ENCODE results near the gene SLC8A2.

The SLC8A2 gene

DNA sequence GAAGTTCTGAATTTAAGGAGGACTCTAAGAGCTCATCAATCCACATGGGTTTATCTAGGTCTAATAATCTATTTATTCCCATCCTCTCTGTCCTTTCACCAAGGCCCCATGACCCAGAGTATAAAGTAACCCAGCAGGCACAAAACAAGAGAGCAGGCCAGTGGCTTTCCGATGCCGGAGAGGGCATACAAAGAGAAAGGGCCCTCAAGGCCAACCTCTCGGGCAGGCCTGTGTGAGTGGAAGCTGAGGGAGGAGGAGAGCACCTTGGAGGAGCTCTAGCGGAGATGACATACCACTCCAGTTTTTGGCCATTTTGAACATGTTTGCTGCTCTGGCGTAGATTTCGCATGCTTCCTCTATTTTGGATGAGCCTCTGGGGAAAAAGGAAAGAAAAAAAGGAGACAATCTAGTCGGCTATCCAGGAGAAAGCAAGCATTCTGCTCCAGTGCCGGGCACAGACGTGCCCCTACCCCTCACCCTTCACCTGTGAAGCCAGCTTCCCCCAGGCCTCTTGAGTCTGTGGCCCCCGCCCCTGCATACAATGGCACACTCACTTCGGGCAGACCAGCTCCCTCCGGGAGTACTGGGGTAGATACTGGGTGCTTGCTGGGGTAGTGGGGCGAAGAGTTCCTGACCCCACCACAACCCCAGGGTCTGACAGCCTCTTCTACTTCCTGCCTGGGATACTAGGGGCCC lies 31.6 kb upstream of the SLC8A2 start:
- no peak for DNase-seq

GRCh38 chr19:47499863-47500830 lies 28.5 kb upstream of the SLC8A2 start:
- DNase-seq = no peak

DNA sequence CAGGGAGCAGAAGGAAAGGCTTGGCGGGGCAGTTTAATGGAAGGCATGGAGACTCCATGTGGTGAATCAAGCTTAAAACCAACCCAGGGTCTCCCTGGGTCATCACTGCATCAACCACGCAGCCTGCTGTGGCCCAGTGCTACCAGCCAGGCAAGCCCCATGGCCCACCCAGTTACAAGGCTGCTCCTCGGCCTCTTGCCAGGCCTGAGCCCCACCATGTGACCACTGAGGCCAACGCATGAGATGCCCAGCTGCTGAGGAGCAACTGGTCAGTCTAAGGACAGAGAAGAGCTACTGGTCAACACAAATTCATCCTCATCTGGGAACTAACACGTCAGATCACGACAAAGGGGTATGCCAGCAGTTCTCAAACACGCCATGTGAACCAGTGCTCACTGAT lies 27.7 kb upstream of the SLC8A2 start:
- DNase-seq = no peak

GRCh38 chr19:47498561-47498960 lies 26.9 kb upstream of the SLC8A2 start:
- no peak for DNase-seq

DNA sequence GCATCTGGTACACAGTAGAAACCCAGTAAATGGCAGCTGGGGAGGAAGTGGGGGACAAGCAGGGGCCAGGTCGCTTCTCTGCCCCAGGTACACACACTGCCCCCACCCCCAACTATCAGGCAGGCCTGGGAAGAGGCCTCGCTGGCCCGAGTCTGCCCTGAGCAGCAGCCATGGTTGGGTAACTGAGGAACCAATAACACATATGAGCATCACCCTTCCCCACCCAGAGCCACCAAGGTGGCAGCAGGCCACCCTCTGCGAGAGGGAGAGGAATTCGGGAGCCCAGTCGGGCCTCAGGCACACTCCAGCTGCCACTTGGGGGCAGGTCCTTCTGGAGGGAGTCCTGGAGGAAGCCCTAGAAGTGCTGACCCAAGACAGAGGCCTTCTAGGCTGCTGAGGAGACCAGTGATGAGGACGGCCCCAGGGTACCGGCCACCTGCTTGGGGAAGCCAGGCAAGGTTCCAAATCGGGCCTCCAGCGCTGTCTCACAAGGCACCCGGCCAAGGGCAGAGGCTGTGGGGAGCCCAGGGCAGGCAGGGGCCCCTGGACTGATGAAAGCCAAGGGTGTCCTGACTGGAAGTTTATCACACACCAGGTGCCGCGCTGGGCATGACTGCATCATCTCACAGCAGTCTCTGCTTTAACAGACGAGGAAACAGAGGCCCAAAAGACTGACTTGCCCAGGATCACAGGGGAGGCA lies 26.3 kb upstream of the SLC8A2 start:
- DNase-seq = no peak

GRCh38 chr19:47497050-47497766 lies 25.5 kb upstream of the SLC8A2 start:
- no peak for DNase-seq

DNA sequence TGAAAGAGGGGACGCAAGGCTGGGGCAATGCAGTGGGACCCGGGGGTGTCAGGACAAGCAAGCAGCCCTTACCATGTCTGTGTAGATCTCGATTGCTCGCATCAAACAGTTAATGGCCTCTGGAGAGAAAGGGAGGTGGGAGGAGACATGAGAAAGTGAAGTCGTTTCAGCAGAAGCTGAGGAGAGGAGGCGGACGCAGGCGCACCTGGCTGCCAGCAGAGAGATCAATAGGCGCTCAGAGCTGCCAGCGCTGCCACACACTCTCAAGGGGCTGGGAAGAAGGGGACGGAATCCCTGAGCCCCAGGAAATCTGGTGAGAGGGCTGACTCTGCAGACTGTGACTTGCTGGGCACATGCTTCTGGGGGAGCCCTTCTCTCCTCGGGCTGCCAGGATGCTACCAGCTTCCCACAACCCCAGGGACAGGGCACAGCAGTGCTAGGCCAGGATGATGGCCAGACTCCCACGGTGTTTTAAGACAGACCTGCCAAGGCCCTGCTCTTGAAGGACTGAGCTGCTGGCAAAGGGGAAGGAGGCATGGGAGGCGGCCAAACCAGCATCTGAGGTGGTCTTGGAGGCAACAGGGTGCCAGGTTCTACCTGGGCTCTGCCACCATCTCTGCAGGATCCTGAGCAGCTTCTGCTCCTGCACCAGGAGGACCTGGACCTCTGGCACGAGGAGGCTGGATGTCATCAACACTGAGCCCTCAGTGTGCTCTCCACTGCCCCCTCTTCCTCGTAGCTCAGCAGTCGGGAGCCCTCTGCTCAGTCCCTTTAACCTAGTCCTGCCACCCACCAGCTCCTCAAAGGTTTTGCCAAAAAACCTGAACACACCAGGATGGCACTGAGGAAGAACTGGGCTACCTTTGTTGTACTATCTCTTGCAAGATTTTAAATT lies 24.0 kb upstream of the SLC8A2 start:
- no peak for DNase-seq

DNA sequence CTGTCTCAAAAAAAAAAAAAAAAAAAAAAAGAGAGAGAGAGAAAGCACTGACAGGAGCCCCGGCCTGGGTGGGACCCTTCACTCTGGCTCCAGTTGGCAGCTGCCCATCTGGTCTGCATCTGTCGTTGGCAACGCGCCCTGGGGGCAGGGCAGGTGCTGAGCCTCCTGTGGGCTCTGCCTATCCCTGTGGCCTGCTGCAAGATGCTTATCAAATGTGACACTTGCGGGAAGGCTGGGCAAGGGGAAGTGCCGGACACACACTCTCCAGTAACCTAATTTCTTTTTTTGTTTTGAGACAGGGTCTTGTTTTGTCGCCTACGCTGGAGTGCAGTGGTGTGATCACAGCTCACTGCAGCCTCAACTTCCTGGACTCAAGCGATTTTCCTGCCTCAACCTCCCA lies 23.0 kb upstream of the SLC8A2 start:
- DNase-seq = no peak

- no peak for DNase-seq
Observed at GRCh38 chr19:47494211-47494547, 22.5 kb upstream of the SLC8A2 start.

- no peak for DNase-seq
Observed at GRCh38 chr19:47493378-47494210, 21.9 kb upstream of the SLC8A2 start.

DNA sequence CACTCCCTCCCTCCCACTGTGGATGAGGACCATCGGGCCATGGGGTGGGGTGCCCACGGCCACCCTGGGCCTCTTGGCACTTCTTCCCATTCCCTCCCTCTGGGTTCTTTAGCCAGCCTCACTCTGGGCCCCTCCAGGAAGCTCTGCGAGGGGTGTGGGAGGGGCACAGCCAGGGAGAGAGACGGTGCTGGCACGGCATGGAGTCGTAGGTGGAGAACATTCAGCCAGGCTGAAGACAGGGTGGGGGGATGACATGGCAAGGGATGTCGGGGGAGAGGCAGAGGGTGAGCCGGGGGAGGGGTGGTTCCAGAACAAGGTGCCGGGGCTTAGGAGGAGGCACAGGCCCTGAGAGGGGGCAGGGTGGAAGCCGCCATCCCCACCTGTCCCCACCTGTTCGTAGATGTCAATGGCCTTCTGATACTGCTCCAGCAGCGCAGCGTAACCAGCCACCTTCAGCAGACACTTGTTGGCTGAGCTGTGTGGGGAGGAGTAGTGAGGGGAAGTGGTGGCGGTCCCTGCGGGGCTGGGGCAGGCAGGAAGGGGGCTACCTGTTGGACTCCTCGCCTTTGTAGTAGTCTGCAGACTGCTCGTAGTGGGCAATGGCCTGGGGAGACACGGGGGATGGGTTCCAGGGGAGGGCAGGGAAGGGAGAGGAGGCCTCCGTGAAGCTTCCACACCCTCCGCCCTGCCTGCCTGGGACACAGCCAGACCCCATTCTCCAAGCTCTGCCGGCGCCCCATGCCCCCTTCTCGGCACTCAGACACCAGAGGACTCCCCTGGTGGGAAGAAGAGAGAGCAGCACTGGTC lies 21.1 kb upstream of the SLC8A2 start:
- DNase-seq = no peak

DNA sequence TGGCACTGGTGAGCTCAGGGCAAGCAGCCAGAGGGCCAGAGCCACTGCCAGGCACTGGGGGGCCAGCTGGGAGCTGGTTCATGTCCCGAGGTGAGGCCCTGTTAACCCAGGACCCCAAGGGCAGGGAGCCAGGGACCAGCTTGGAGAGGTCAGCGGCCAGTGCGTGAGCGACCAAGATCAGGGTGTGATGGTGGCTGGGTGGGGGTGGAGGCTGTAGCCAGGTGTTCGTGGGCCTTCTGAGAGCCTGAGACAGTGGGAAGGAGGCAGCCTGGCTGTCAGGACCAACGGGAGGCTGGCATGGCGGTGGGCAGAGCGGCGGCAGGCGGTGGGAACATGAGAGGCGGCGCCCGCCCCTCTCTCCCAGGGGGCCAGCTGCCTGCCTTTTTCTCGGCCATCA lies 20.4 kb upstream of the SLC8A2 start:
- no peak for DNase-seq

DNA sequence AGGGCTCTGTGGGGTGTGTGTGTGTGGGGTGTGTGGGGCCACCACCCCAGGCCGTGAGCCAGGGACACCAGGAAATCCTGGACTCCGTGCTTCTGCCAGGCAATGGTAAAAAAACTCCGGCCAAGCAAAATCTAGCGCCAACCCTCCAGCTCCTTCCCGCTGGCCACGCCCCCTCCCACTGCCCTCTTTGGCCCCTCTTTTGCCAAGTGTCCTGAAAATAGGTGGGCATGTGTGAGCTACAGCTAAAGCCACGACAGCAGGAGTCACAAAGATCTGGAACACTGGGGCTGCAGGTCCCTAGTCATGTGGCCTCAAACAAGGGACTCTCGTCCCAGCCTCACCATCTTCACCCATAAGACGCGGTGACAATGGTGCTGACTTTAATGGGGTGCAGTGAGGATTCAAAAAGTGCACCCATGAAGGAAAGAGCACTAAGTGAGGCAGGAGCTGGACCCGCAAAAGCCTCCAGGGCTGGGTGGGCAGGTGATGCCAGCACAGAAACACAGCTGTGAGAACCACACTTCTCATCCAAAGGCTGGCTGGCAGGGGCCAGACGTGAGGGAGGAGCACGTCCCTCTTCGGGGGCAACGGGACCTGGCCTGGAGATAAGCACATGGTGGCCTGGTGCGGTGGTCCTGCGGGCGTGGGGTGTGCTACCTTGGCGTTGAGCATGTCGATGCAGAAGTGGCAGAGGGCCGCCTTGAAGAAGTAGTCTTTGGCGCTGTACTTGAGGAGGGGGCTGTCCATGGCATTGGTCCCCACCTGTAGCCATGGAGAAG lies 19.9 kb upstream of the SLC8A2 start:
- DNase-seq = no peak

DNA sequence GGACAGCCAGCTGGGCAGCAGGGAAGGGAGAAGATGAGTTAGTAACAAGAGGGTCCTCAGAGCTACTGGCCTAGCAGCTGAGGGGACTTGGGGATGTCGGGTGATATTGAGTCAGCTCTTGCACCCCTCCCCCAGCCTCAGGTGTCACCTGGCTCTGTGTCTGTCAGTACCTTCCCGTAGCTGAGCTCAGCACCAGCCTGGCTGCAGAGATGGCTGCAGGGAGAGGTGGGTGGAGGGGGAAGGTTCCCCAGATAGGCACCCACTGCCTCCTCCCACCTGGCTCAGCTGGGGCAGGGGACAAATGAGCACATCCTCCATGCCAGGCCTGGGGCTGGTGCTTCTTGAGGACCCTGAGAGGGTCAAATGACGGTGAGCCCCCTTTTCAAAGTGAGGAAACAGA lies 19.2 kb upstream of the SLC8A2 start:
- DNase-seq = no peak

DNA sequence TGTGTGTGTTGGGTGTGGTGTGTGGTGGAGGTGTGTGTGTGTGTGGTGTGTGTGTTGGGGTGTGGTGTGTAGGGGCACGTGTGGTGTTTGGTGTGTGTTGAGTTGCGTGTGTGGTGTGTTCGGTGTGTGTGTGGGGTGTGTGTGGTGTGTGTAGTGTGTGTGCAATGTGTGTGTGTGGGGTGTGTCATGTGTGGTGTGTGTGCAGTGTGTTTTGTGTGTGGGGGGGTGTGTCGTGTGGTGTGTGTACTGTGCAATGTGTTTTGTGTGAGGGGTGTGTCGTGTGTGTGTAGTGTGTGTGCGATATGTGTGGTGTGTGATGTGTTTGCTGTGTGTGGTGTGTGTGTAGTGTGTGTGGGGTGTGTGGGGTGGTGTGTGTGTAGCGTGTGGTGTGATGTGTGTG lies 18.3 kb upstream of the SLC8A2 start:
- DNase-seq = no peak

DNA sequence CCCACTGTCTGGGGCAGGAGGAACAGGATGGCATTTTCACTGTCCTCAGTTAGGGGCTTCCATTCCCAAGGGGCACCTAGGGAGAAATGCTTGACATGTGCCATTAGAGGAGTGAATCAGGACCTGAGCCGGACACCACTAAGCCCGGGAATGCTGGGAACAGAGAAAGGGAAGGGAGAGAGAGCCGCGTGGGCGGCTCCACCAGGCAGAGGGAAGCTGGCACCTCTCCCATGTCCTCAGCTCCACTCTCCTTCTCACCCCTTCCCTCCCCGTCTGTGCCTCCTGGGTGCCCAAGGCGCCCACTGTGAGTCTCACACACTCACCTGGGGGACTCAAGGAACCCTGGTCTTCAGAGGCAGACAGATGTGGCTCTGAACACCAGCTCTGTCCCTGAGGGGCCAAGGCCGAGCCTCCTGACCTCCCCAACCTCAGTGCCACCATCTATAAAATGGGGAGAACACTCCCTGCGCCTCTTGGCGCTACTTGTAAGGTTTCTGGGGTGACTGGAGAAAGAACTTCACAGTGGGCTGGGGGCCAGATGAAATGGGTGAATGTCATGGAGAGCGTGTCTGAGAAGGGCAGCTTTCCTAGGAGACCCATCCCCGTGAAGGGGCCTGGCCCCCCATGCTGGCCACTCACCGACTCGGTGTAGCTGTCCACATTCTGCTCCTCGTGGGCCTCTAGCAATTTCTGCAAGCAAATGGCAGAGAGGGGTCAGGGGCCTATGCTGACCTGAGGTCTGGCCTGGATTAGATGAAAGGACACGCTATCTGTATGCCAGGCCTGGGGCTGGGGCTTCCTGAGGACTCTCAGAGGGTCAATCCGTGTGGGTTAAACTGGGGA lies 17.6 kb upstream of the SLC8A2 start:
- no peak for DNase-seq

DNA sequence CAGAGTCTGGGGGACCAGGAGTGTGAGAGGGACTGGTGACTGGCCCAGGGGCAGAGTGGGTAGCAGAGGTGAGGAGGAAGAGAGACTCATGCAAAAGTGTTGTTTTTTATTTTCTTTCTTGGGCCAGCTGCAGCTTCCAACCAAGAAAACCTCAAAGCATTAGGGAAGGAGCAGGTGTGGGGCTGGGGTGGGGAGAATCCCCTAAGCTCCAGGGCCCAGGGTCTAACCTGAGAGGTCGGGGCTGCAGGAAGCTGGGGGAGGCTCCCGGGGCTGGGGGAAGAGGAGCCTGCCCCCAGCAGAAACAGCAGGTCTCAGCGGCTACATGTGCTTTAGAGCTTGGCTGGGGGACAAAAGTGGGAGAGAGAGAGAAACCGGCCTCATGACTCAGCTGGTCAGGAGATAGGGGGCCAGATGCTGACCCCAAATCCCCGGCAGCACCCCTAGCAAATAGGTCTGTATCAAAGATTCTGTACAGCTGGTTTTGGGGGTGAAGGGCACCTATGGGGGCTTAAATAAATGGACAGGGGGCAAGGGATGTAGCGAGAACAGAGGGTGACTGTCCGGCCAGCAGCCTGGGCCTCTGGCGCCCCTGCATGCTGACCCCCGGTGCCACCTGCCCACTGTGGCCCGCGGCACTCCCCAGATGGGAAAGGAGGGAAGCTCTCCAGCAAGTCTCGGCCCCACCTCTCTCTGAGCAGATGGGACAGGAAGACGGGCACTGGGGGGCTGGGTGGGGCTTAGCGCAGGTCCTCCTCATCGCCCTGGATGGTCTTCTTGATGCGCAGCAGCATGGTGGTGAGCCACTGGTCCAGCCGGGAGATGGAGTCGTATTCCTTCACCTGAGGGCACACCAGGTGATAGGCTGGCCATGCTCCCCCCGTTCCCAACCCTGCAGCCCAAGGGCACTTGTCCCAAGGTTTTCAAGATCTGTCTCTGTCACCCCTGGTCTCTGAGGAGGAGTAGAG lies 16.1 kb upstream of the SLC8A2 start:
- no peak for DNase-seq

Data from KG1 (cell line).